ENCODE measurements around the gene GALNT9.

- no peak for TF ChIP-seq CTCF (IDR thresholded peaks at IDR 0.05)
- TF ChIP-seq POLR2A (IDR thresholded peaks at IDR 0.05) = no peak
Measured at GRCh38 chr12:132266370-132266769, 63.0 kb downstream of the GALNT9 start.
